Loucy (cell line): Measurements from ENCODE around the gene ARMC9.

ENCODE experiments used
- H2AFZ ChIP-seq: fragments of 200-600 bp; sonication (generic); 2 replicates; pipeline ENCODE4 v1.6.0; 2016; ENCODE audit warnings: antibody characterized with exemption, mild to moderate bottlenecking, low read length, moderate library complexity
- H3F3A ChIP-seq: fragments of 200-600 bp; 2 replicates; pipeline ENCODE4 v1.6.0; 2016; ENCODE audit warnings: antibody characterized with exemption, low read depth, mild to moderate bottlenecking
- H3K27me3 ChIP-seq: fragments of 200-600 bp; sonication (generic); 2 replicates; pipeline ENCODE4 v1.6.1; 2014; ENCODE audit warnings: low read length, mild to moderate bottlenecking; ENCODE audit not compliant: insufficient read depth, poor library complexity, severe bottlenecking
- H3K36me3 ChIP-seq: fragments of 200-600 bp; sonication (generic); 2 replicates; pipeline ENCODE4 v1.6.1; 2016; ENCODE audit warnings: low read length; ENCODE audit not compliant: insufficient read depth
- H3K4me1 ChIP-seq: fragments of 200-600 bp; sonication (generic); 2 replicates; pipeline ENCODE4 v1.5.1; 2014; ENCODE audit warnings: low read length, mild to moderate bottlenecking; ENCODE audit not compliant: insufficient read depth, poor library complexity, severe bottlenecking
- H3K4me2 ChIP-seq: fragments of 200-600 bp; sonication (generic); 2 replicates; pipeline ENCODE4 v1.6.0; 2014; ENCODE audit warnings: antibody characterized with exemption, low read length, low read depth, mild to moderate bottlenecking; ENCODE audit not compliant: poor library complexity, severe bottlenecking
- H3K4me3 ChIP-seq: fragments of 200-600 bp; sonication (generic); 2 replicates; pipeline ENCODE4 v1.5.1; 2014; ENCODE audit warnings: low read length, mild to moderate bottlenecking, mixed read lengths; ENCODE audit not compliant: poor library complexity, severe bottlenecking
- H3K79me2 ChIP-seq: fragments of 200-600 bp; sonication (generic); 2 replicates; pipeline ENCODE4 v1.6.1; 2014; ENCODE audit warnings: low read length; ENCODE audit not compliant: insufficient read depth
- H3K9ac ChIP-seq: fragments of 200-600 bp; sonication (generic); 2 replicates; pipeline ENCODE4 v1.6.0; 2014; ENCODE audit warnings: mild to moderate bottlenecking, low read depth, low read length, moderate library complexity; ENCODE audit not compliant: poor library complexity, severe bottlenecking
- H3K9me2 ChIP-seq: fragments of 200-600 bp; sonication (generic); replicated peaks from 2 replicates; pipeline ENCODE4 v1.6.1; 2016; ENCODE audit warnings: low read depth, low read length, mixed read lengths
- H3K9me3 ChIP-seq: fragments of 200-600 bp; sonication (generic); 2 replicates; pipeline ENCODE4 v1.6.1; 2014; ENCODE audit warnings: mild to moderate bottlenecking, antibody characterized with exemption, low read length, low read depth; ENCODE audit not compliant: insufficient read depth
- H4K20me1 ChIP-seq: fragments of 200-600 bp; sonication (generic); 2 replicates; pipeline ENCODE4 v1.6.0; 2014; ENCODE audit warnings: antibody characterized with exemption, low read length, mild to moderate bottlenecking; ENCODE audit not compliant: insufficient read depth, poor library complexity, severe bottlenecking
- CTCF ChIP-seq: fragments of 200-600 bp; sonication (generic); conservative IDR thresholded peaks from 2 replicates; pipeline ENCODE4 v1.5.1; 2014; ENCODE audit warnings: mild to moderate bottlenecking, antibody characterized with exemption, low read length
- EZH2phosphoT487 ChIP-seq: fragments of 200-600 bp; IDR thresholded peaks from 2 replicates; pipeline ENCODE4 v1.6.1; 2018; ENCODE audit warnings: antibody characterized with exemption, mild to moderate bottlenecking, moderate library complexity, borderline replicate concordance

Gene ARMC9

GRCh38 chr2:231387904-231388724 lies 189.7 kb downstream of the ARMC9 start:
- TF ChIP-seq CTCF (no peak), EZH2phosphoT487 (no peak)
- Histone ChIP-seq H3K4me3 (no peak overlapping the region), H3K9ac (no peak overlapping the region), H3K9me2 (no peaks in the 10 kb centered on the region), H3K4me2 (no peak overlapping the region), H3K4me1 (peaks cover 79% of the 10 kb centered on the region), H4K20me1 (no peaks in the 10 kb centered on the region), H2AFZ (no peak overlapping the region), H3K79me2 (no peaks in the 10 kb centered on the region), H3F3A (no peaks in the 10 kb centered on the region), H3K9me3 (peaks cover 7% of the 10 kb centered on the region; the same call in 1 of the 2 replicates), H3K27me3 (no peaks in the 10 kb centered on the region), H3K36me3 (no peaks in the 10 kb centered on the region)

- no peak overlapping the region for H2AFZ ChIP-seq
- no peaks in the 10 kb centered on the region for H3K27me3 ChIP-seq
- no peak overlapping the region for H3K4me3 ChIP-seq
- H4K20me1 ChIP-seq, result no peaks in the 10 kb centered on the region
- no peaks in the 10 kb centered on the region for H3K9me2 ChIP-seq
- H3K79me2 ChIP-seq, result peaks cover 1% of the 10 kb centered on the region; the same call in 1 of the 2 replicates
- TF ChIP-seq CTCF (no peak), EZH2phosphoT487 (no peak)
- peaks cover 79% of the 10 kb centered on the region for H3K4me1 ChIP-seq
- H3K9ac ChIP-seq, result peak overlapping the region; percentile 27
- H3K9me3 ChIP-seq, result peaks cover 7% of the 10 kb centered on the region; the same call in 1 of the 2 replicates
- no peaks in the 10 kb centered on the region for H3K36me3 ChIP-seq
- no peak overlapping the region for H3K4me2 ChIP-seq
- H3F3A ChIP-seq, result no peaks in the 10 kb centered on the region
Measured at GRCh38 chr2:231388725-231389346, 190.4 kb downstream of the ARMC9 start.

- TF ChIP-seq EZH2phosphoT487 (no peak), CTCF (no peak)
- Histone ChIP-seq H3K79me2 (peaks cover 3% of the 10 kb centered on the region; the same call in 1 of the 2 replicates), H3K9ac (peak overlapping the region; percentile 83), H3K9me2 (no peaks in the 10 kb centered on the region), H2AFZ (no peak overlapping the region), H3K4me1 (peaks cover 84% of the 10 kb centered on the region), H3K9me3 (no peaks in the 10 kb centered on the region), H3F3A (no peaks in the 10 kb centered on the region), H3K4me2 (no peak overlapping the region), H3K36me3 (no peaks in the 10 kb centered on the region), H4K20me1 (no peaks in the 10 kb centered on the region), H3K4me3 (no peak overlapping the region), H3K27me3 (no peaks in the 10 kb centered on the region)
Measured at GRCh38 chr2:231390667-231391066, 192.2 kb downstream of the ARMC9 start.
